ENCODE measurements around the gene EPS8L3. TPM values are rescaled to one million over a fixed set of nuclear protein-coding genes. Genes with fewer than 3 reads are reported as not detected.
"Not testable (repeated sequence)": the region's sequence is repeated elsewhere in the genome, so short reads cannot be mapped to it uniquely, and the experiment has no call there.

The EPS8L3 gene
- total and polyA plus RNA-seq, 2 donors (not counting 3 experiments of a cell fraction or from before 2014, with no cell fraction given) = not detected

DNA sequence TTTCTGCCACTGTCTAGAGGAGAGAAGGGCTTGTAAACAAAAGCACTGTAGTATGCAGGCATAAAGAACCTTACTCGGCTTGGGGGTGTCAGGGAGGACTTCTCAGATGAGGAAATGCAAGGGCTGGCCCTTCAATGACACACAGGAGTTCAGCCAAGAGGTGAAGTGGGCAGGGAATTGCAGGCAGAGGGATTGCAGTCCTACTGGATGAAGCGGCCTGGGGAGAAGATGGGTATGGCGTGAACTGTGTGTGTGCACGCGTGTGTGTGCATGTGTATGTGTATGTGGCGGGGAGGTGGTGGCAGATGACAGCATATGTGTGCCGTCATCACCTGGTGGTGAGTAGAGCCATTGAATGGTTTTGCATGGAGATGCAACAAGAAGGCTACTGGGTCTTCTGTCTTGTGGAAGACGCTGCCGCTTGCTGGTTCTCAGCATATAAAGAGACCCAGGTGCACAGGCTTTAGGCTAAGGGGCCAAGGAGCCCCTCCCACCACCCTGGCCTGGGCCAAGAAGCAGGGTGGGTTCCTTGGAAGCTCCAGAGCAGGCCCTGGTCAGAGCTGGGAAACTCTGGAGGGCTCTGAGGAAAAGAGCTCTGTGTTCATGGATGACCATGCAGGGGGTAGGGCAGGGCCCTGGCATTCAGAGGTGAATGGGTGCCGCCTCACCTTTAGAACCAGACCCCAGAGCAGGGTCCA, 4.1 kb upstream of the EPS8L3 start:
- TF ChIP-seq POLR2AphosphoS5 (IDR thresholded peaks at IDR 0.05; ENCODE audit: insufficient read depth, low read depth, low read length) = no peak
- TF ChIP-seq, protein P1, sequence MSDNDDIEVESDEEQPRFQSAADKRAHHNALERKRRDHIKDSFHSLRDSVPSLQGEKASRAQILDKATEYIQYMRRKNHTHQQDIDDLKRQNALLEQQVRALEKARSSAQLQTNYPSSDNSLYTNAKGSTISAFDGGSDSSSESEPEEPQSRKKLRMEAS (IDR thresholded peaks at IDR 0.05; ENCODE audit: insufficient read depth, insufficient read length) = no peak
- TF ChIP-seq MYC (IDR thresholded peaks at IDR 0.05; ENCODE audit: low read depth, low read length) = no peak
- no peak for TF ChIP-seq FOS (IDR thresholded peaks at IDR 0.05; ENCODE audit: borderline replicate concordance, insufficient read depth, low read length)
- no peak for TF ChIP-seq EZH2 (IDR thresholded peaks at IDR 0.05; ENCODE audit: borderline replicate concordance, low read depth, low read length, severe bottlenecking)
- no peak for TF ChIP-seq GATA2 (IDR thresholded peaks at IDR 0.05; ENCODE audit: insufficient read depth, insufficient read length, low read depth, low read length)
- BruUV-seq (replicated peaks) = no TSS peak
- POLR2A ChIA-PET = no interaction called here
- no peaks in the 10 kb centered on the region for H4K20me1 ChIP-seq (replicated peaks; ENCODE audit: control insufficient read depth, extremely low read depth, insufficient read depth, low read length)
- peaks cover 9% of the 10 kb centered on the region for H3K4me1 ChIP-seq (ENCODE audit: control insufficient read depth, extremely low read depth, insufficient read depth, low read length)
- no peak overlapping the region for H2AFZ ChIP-seq (ENCODE audit: low read depth, low read length)
- CTCF ChIA-PET = interaction anchor here (1.0 to 10.7 kb wide), 3 partner anchors 129 to 222 kb away, joined by 4 to 391 read pairs (median 4); partner anchors contain the start of gene AHCYL1
- H3K36me3 ChIP-seq (ENCODE audit: control insufficient read depth in 2 of 2, extremely low read depth in 1 of 2, insufficient read depth in 2 of 2, low read length in 2 of 2) = no peaks in the 10 kb centered on the region
- H3K9me1 ChIP-seq (replicated peaks; ENCODE audit: control insufficient read depth, extremely low read depth, insufficient read depth, low read length) = no peaks in the 10 kb centered on the region
- DNase-seq (ENCODE audit: low read depth, low spot score) (no peak), FAIRE-seq (no peak)
- H3K9ac ChIP-seq (replicated peaks; ENCODE audit: extremely low read depth, insufficient read depth, low read length) = no peak overlapping the region
- H3K27me3 ChIP-seq (ENCODE audit: control insufficient read depth in 2 of 2, insufficient read depth in 2 of 2, low read length in 2 of 2) = no peaks in the 10 kb centered on the region
- H3K4me3 ChIP-seq (replicated peaks in 1 of 3; ENCODE audit: insufficient read depth in 1 of 3, low read depth in 1 of 3, low read length in 3 of 3) = no peak overlapping the region
- no peaks in the 10 kb centered on the region for H3K79me2 ChIP-seq (ENCODE audit: control insufficient read depth, insufficient read depth, low read length)
- no peak overlapping the region for H3K27ac ChIP-seq (ENCODE audit: insufficient read depth, low read depth, low read length)
- dilution Hi-C loops (cut with MboI; ENCODE audit: extremely low pct_ligation_motif_present, low sequenced_read_pairs) (no loop called here), intact Hi-C loops (cut with micrococcal nuclease) (loop anchor here (10.0 kb wide), 1 partner anchor 283 kb away; the partner anchor contains the start of gene ATXN7L2)
- H3K9me3 ChIP-seq (replicated peaks; ENCODE audit: control insufficient read depth, insufficient read depth, low read length) = no peaks in the 10 kb centered on the region
- no peak overlapping the region for H3K4me2 ChIP-seq (ENCODE audit: insufficient read depth, low read length)

DNA sequence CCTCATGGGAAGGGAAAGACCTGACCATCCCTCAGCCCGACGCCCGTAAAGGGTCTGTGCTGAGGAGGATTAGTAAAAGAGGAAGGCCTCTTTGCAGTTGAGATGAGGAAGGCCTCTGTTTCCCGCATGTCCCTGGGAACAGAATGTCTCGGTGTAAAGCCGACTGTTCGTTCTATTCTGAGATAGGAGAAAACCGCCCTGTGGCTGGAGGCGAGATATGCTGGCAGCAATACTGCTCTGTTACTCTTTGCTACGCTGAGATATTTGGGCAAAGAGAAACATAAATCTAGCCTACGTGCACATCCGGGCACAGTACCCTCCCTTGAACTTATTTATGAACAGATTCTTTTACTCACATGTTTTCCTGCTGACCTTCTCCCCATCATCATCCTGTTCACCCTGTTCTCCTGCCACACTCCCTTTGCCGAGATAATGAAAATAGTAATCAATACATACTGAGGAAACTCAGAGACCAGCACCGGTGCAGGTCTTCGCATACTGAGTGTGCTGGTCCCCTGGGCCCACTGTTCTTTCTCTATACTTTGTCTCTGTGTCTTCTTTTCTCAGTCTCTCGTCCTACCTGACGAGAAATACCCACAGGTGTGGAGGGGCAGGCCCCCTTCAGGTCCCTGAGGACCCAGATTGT, 3.4 kb upstream of the EPS8L3 start:
- POLR2A ChIA-PET; H3K27me3 ChIP-seq (ENCODE audit: control insufficient read depth in 2 of 2, insufficient read depth in 2 of 2, low read length in 2 of 2); DNase-seq (ENCODE audit: low read depth, low spot score); H2AFZ ChIP-seq (ENCODE audit: low read depth, low read length); H3K9me3 ChIP-seq (replicated peaks; ENCODE audit: control insufficient read depth, insufficient read depth, low read length); H3K4me3 ChIP-seq (replicated peaks in 1 of 3; ENCODE audit: insufficient read depth in 1 of 3, low read depth in 1 of 3, low read length in 3 of 3); H4K20me1 ChIP-seq (replicated peaks; ENCODE audit: control insufficient read depth, extremely low read depth, insufficient read depth, low read length); H3K9me1 ChIP-seq (replicated peaks; ENCODE audit: control insufficient read depth, extremely low read depth, insufficient read depth, low read length); dilution Hi-C loops (cut with MboI; ENCODE audit: extremely low pct_ligation_motif_present, low sequenced_read_pairs); H3K79me2 ChIP-seq (ENCODE audit: control insufficient read depth, insufficient read depth, low read length); CTCF ChIA-PET; H3K36me3 ChIP-seq (ENCODE audit: control insufficient read depth in 2 of 2, extremely low read depth in 1 of 2, insufficient read depth in 2 of 2, low read length in 2 of 2); FAIRE-seq; BruUV-seq (replicated peaks); H3K27ac ChIP-seq (ENCODE audit: insufficient read depth, low read depth, low read length); H3K9ac ChIP-seq (replicated peaks; ENCODE audit: extremely low read depth, insufficient read depth, low read length); H3K4me2 ChIP-seq (ENCODE audit: insufficient read depth, low read length): not testable (repeated sequence)
- intact Hi-C loops (cut with micrococcal nuclease) = loop anchor here (10.0 kb wide), 1 partner anchor 282 kb away; the partner anchor contains the start of gene ATXN7L2
- peaks cover 14% of the 10 kb centered on the region for H3K4me1 ChIP-seq (ENCODE audit: control insufficient read depth, extremely low read depth, insufficient read depth, low read length)

Data from endothelial cell of umbilical vein (primary cell).